NCI-H2107 (cell line): Measurements from ENCODE around the gene SLC16A5.
"Not testable (repeated sequence)": the region's sequence is repeated elsewhere in the genome, so short reads cannot be mapped to it uniquely, and the experiment has no call there.

Experiments
- DNase-seq: peaks from one replicate; lab custom pipeline; 2025; lab: John Stamatoyannopoulos, UW

SLC16A5 gene, protein sequence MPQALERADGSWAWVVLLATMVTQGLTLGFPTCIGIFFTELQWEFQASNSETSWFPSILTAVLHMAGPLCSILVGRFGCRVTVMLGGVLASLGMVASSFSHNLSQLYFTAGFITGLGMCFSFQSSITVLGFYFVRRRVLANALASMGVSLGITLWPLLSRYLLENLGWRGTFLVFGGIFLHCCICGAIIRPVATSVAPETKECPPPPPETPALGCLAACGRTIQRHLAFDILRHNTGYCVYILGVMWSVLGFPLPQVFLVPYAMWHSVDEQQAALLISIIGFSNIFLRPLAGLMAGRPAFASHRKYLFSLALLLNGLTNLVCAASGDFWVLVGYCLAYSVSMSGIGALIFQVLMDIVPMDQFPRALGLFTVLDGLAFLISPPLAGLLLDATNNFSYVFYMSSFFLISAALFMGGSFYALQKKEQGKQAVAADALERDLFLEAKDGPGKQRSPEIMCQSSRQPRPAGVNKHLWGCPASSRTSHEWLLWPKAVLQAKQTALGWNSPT

DNA sequence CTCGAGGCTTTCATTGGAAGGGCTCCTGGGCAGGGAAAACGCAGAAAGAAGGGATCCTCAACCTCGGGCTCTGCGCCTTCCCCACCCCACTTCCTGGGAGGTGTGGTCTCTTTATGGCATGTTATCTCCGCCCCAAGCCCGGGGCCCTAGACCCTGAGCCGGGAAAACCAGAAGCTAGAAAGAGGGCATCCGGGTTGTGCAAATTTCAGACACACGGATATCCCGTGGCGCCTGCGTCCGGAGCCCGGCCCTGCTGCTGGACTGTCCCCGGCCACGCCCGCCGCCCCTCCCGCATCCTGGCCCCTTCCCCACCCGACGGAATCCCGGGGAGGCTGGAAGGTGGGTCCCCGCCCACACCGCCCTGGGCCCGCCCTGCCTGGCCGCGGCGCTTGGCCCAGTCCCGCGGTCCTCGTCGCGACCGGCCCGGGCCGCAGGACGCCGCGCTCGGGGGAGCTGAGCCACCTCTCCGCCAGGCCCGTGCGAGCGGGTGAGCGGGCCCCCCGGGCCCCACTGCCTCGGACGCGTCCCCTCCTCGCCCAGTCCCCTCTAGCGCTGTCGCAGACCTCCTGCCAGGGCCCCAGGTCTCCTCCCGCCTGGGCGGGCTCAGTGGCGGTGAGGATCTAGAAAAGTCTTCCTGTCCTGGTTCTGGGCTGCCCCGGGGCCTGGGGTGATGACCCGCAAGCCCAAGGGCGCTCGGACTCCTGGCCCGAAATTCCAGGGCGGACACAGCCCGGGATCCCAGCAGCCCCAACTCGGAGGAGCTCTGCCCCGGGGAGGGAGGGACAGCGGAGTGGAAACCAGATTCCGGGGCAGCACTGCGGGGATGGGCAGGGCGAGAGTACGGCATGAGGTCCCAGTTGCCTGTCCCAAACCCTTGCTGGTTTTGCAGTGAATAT is at the start of gene SLC16A5:
TSS of gene SLC16A5 (plus strand) at position 397 of the 896 bp plus-strand sequence. CDS start 5,683 bp downstream, outside the sequence.
- no peak for DNase-seq

- no peak for DNase-seq
Observed at GRCh38 chr17:75039238-75039637, 48.5 kb upstream of the SLC16A5 start.

- DNase-seq = no peak
Observed at GRCh38 chr17:75041656-75042280, 46.0 kb upstream of the SLC16A5 start.

GRCh38 chr17:75043789-75044188 is 44.0 kb upstream of the SLC16A5 start:
- not testable (repeated sequence) for DNase-seq

GRCh38 chr17:75044716-75045115 is 43.0 kb upstream of the SLC16A5 start:
- no peak for DNase-seq

- DNase-seq = not testable (repeated sequence)
Observed at GRCh38 chr17:75045946-75046406, 41.8 kb upstream of the SLC16A5 start.

DNA sequence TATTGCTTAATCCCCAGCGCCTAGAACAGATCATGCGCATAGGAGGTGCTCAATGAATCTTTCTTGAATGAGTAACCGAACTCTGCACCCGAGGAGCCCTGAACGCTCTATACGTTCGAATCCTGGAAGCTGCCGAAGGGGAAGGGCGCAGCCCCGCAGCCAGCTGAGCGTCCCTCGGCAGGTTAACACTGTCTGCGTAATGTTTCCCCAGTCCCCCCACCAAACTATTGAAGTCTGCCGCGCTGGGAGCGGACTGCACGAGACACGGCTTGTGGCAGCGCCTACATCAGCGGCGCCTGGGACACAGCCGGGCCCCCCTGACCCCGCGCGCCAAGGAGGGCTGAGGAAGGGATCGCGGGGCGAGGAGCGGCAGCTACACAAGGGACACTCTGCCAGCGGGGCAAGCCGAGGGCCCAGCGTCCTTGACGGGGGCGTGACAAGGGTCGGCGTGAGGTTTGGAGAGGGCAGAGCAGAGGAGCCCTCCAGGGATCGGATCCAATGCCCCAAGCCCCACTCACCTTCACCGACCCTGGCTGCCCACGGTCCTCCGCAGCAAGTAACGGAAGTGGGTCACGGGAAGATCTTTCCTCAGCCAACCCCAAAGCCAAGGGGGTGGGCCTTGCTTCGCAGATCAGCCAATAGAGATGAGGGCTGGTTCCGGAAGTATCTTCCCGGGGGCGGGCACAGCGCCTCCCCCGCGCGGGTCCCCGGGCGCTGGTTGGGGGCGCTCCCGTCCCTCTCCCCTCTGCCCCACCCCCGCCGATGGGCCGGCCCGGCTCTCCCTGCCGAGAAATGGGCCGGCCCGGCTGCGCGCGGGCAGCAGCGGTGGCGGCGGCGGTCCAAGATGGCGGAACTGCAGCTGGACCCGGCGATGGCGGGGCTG is 41.1 kb upstream of the SLC16A5 start, which contains the start of the genes ATP5PD and KCTD2:
TSS of gene ATP5PD (minus strand) at position 563 of the 883 bp plus-strand sequence. CDS start 4,319 bp downstream, outside the sequence.
TSS of gene KCTD2 (plus strand) at position 819 of the 883 bp plus-strand sequence. CDS start at position 845, 26 bp downstream.
- peak; percentile 94 for DNase-seq

DNA sequence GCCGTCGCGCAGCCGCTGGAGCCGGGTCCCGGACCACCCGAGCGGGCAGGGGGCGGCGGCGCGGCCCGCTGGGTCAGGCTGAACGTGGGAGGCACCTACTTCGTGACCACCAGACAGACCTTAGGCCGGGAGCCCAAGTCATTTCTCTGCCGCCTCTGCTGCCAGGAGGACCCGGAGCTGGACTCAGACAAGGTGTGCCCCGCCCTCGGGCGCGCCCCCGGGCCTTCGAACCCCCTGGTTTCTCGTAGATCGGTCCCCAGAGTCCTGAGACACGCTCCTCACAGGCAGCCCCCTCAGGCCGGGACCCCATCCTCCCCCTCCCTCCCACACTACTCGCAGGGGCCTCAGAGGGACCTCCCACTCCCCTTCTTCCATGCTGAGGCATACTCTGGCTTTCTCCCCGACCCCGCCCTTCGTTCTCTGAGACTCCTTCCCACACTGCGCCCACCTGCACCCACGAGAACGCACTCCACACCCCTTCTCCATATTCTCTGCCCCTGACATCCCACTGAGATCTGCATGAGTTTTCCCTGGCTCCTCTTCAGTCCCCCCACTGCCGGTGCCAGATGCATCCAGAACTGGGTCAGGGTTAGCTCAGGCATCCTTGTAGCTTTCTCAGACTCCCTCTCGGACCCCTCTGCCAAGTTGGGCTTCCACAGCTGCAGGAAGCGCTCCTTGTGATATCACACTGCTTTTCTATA is 40.2 kb upstream of the SLC16A5 start:
- DNase-seq = no peak

GRCh38 chr17:75048249-75048878 is 39.4 kb upstream of the SLC16A5 start:
- no peak for DNase-seq

GRCh38 chr17:75049057-75049456 is 38.7 kb upstream of the SLC16A5 start:
- DNase-seq = no peak

DNA sequence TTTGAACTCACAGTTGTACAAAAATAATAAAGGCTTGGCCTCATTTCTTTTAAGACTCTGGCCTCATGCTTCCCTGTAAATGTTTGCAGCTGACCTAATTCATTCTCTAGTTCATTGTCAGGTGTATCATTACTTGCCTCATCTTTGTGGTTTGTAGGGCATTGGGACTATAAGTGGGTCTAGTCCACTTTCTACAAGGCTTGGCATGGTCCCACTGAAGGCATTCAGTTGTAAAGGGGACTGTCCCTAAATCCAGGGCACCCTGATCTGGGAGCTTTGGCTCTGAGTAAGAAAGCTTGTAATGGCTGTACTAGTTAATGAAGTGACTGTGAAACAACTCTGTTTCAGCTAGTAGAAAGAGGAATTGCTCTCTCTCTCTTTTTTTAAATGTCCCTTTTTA is 38.0 kb upstream of the SLC16A5 start:
- no peak for DNase-seq

- DNase-seq = no peak
Observed at GRCh38 chr17:75051941-75052340, 35.8 kb upstream of the SLC16A5 start.

DNA sequence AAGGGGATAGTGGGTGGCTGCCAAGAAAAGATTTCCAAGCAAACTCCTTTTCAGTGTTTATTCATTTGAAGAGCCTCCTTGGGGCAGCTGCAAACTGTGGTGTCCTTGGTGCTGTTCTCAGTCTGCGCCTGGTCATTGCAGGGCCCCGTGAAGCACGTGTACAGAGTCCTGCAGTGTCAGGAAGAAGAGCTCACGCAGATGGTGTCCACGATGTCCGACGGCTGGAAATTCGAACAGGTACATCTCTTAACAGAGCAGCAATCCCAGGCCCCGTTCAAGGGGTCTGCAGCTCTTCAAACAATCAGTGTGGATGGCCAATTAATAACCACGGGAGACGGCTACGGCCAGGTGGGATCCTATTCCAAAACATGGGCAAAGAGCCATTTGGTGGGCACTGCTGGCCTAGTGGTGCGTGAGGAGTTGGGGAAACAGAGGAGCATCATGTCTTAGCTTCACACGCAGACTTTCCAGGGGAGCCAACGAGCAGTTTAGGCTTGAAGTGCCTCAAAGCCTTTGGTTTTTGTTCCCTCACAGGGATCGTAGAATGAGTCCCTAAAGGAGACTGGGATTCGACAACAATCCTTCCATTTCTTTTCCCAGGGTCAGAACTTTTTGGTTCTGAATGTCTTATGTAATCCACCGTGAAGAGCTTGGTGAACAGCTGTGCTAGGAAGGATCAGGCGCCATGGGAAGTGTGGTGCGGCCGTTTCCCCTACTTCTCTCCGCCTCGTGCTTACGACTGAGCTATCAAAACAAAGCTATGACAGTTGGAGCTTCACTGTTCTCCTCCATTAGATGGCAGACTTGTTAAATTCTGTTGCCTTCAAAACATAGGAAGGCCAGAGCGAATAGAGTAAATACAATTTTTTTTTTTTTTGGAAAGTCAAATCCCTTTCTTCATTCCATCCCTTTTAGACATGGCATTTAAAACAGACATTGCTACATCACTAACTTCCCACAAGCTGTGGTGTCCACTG is 28.1 kb upstream of the SLC16A5 start:
- DNase-seq = no peak

GRCh38 chr17:75060434-75061054 is 27.2 kb upstream of the SLC16A5 start:
- DNase-seq = no peak

DNA sequence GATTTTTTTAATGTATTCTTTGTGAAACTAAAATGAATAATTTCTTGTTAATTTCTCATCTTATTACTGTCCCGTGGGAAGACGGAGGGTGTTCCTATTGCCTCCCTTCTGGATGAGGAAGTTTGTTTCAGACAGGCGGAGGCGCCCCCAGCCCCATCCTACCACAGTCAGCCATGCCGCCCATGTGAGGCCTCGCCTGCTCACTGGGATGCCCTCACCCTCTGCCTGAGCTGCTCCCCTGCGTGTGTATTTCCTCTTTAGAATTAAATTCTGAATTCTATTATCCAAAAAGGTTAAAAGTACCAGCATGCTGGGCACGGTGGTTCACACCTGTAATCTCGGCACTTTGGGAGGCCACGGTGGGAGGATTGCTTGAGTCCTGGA is 26.7 kb upstream of the SLC16A5 start:
- no peak for DNase-seq

GRCh38 chr17:75061618-75062017 is 26.1 kb upstream of the SLC16A5 start:
- no peak for DNase-seq

DNA sequence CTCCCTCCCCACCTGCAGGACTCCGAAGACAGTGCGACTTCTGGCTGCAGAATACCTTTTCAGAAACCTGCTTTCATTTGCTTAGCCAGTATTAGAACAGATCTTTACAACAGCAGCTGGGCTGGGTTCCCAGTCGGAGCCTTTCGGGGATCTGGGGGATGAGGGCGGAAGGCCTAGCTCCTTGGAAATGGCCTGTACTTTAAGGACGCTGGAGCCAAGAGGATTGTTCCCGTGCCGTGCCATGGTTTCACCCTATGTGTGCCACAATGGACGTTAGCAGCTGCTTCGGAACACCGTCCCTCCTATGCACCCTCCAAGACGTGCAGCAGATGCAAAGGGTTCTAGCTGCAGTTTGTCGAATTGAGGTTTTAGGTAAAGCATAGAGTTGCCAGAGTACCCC is 24.6 kb upstream of the SLC16A5 start:
- no peak for DNase-seq

GRCh38 chr17:75063626-75064025 is 24.1 kb upstream of the SLC16A5 start:
- DNase-seq = no peak
